WTC11 (cell line): ENCODE data around the gene CCDC126. TPM values are rescaled to one million over a fixed set of nuclear protein-coding genes. Genes with fewer than 3 reads are reported as not detected.

ENCODE experiments used
- ATAC-seq: fragments of 200-7000 bp; cut with Tn5 transposase; 2 replicates; pipeline ENCODE4 v1.10.0; 2021; ENCODE audit warnings: mild to moderate bottlenecking, moderate library complexity
- CTCF ChIA-PET: fragments of 300-600 bp; sonication (Branson Sonifier 250); formaldehyde crosslinking; loops from one replicate; lab custom pipeline; 2021; ENCODE audit warnings: antibody characterized with exemption; lab: Charles Lee
- POLR2A ChIA-PET: fragments of 350-600 bp; sonication (Branson Sonifier 250); formaldehyde crosslinking; loops from one replicate; lab custom pipeline; 2021; ENCODE audit warnings: antibody characterized with exemption; lab: Charles Lee
- DNase-seq: peaks from one replicate; pipeline ENCODE4 v3.0.0; 2021; ENCODE audit warnings: low spot score
- H3K27ac Mint-ChIP-seq: 2 replicates; pipeline ENCODE4 v1.8.0; 2021; ENCODE audit warnings: mixed read lengths
- H3K27me3 Mint-ChIP-seq: 2 replicates; pipeline ENCODE4 v1.8.0; 2021; ENCODE audit warnings: low read depth, mild to moderate bottlenecking, moderate library complexity, mixed read lengths
- H3K36me3 Mint-ChIP-seq: 2 replicates; pipeline ENCODE4 v1.8.0; 2021; ENCODE audit warnings: mixed read lengths
- H3K4me1 Mint-ChIP-seq: 2 replicates; pipeline ENCODE4 v1.8.0; 2022; ENCODE audit warnings: mixed read lengths
- H3K4me3 Mint-ChIP-seq: 2 replicates; pipeline ENCODE4 v1.8.0; 2021; ENCODE audit warnings: mild to moderate bottlenecking, moderate library complexity, mixed read lengths
- H3K9me3 Mint-ChIP-seq: 2 replicates; pipeline ENCODE4 v1.8.0; 2021; ENCODE audit warnings: mixed read lengths
- AR ChIP-seq: fragments of 250-450 bp; sonication (Bioruptor Pico); IDR thresholded peaks from 2 replicates; pipeline ENCODE4 v1.9.0; 2021; ENCODE audit warnings: mild to moderate bottlenecking
- ATF1 ChIP-seq: sonication (generic); formaldehyde crosslinking; IDR thresholded peaks from 2 replicates; pipeline ENCODE4 v1.8.1; 2023; ENCODE audit warnings: mild to moderate bottlenecking, moderate library complexity, missing genetic modification reagents
- ATF6 ChIP-seq: sonication (generic); formaldehyde crosslinking; IDR thresholded peaks from 2 replicates; pipeline ENCODE4 v1.8.1; 2023; ENCODE audit warnings: mild to moderate bottlenecking, missing genetic modification reagents
- E2F5 ChIP-seq: sonication (generic); formaldehyde crosslinking; IDR thresholded peaks from 2 replicates; pipeline ENCODE4 v1.8.1; 2022; ENCODE audit warnings: mild to moderate bottlenecking, moderate library complexity, missing genetic modification reagents
- EMX1 ChIP-seq: fragments of 250-450 bp; sonication (Bioruptor Pico); IDR thresholded peaks from 2 replicates; pipeline ENCODE4 v1.8.0; 2021; ENCODE audit warnings: mild to moderate bottlenecking
- FOXP4 ChIP-seq: sonication (generic); formaldehyde crosslinking; IDR thresholded peaks from 2 replicates; pipeline ENCODE4 v1.8.0; 2022; ENCODE audit warnings: mild to moderate bottlenecking, missing genetic modification reagents
- GABPB1 ChIP-seq: sonication (generic); formaldehyde crosslinking; IDR thresholded peaks from 2 replicates; pipeline ENCODE4 v1.8.1; 2023; ENCODE audit warnings: mild to moderate bottlenecking, missing genetic modification reagents
- GRHL2 ChIP-seq: fragments of 250-450 bp; sonication (Bioruptor Pico); IDR thresholded peaks from 2 replicates; pipeline ENCODE4 v1.8.0; 2022; ENCODE audit warnings: mild to moderate bottlenecking, moderate library complexity; ENCODE audit not compliant: insufficient replicate concordance, severe bottlenecking
- IRF2 ChIP-seq: sonication (generic); formaldehyde crosslinking; IDR thresholded peaks from 2 replicates; pipeline ENCODE4 v1.8.0; 2022; ENCODE audit warnings: low read depth, missing genetic modification reagents, borderline replicate concordance
- JAZF1 ChIP-seq: fragments of 250-450 bp; sonication (Bioruptor Pico); IDR thresholded peaks from 2 replicates; pipeline ENCODE4 v1.9.0; 2021; ENCODE audit warnings: moderate library complexity, mild to moderate bottlenecking, inconsistent platforms
- KAT7 ChIP-seq: sonication (generic); formaldehyde crosslinking; IDR thresholded peaks from 2 replicates; pipeline ENCODE4 v1.8.1; 2023; ENCODE audit warnings: missing genetic modification reagents, mild to moderate bottlenecking, borderline replicate concordance
- MAX ChIP-seq: sonication (generic); formaldehyde crosslinking; IDR thresholded peaks from 2 replicates; pipeline ENCODE4 v1.8.0; 2022; ENCODE audit warnings: mild to moderate bottlenecking, missing genetic modification reagents
- MLX ChIP-seq: sonication (generic); formaldehyde crosslinking; IDR thresholded peaks from 2 replicates; pipeline ENCODE4 v1.8.1; 2023; ENCODE audit warnings: mild to moderate bottlenecking, missing genetic modification reagents, moderate library complexity
- NFYB ChIP-seq: sonication (generic); formaldehyde crosslinking; conservative IDR thresholded peaks from 2 replicates; pipeline ENCODE4 v1.8.0; 2022; ENCODE audit warnings: low read depth, missing genetic modification reagents
- NR2C2 ChIP-seq: sonication (generic); formaldehyde crosslinking; IDR thresholded peaks from 2 replicates; pipeline ENCODE4 v1.8.0; 2022; ENCODE audit warnings: mild to moderate bottlenecking, missing genetic modification reagents
- RELA ChIP-seq: sonication (generic); formaldehyde crosslinking; IDR thresholded peaks from 2 replicates; pipeline ENCODE4 v1.8.1; 2022; ENCODE audit warnings: missing genetic modification reagents, mild to moderate bottlenecking, borderline replicate concordance
- RORB ChIP-seq: fragments of 250-450 bp; sonication (Bioruptor Pico); IDR thresholded peaks from 2 replicates; pipeline ENCODE4 v1.9.0; 2021; ENCODE audit warnings: mild to moderate bottlenecking
- SOX15 ChIP-seq: fragments of 250-450 bp; sonication (Bioruptor Pico); IDR thresholded peaks from 2 replicates; pipeline ENCODE4 v1.9.0; 2021; ENCODE audit warnings: mild to moderate bottlenecking
- TCF7 ChIP-seq: sonication (generic); formaldehyde crosslinking; IDR thresholded peaks from 2 replicates; pipeline ENCODE4 v1.8.0; 2022; ENCODE audit warnings: mild to moderate bottlenecking, low read depth, missing genetic modification reagents, moderate library complexity
- ZBTB21 ChIP-seq: sonication (generic); formaldehyde crosslinking; IDR thresholded peaks from 2 replicates; pipeline ENCODE4 v1.8.1; 2023; ENCODE audit warnings: mild to moderate bottlenecking, missing genetic modification reagents, borderline replicate concordance
- ZMAT4 ChIP-seq: fragments of 250-450 bp; sonication (Bioruptor Pico); IDR thresholded peaks from 2 replicates; pipeline ENCODE4 v1.9.0; 2021; ENCODE audit warnings: mild to moderate bottlenecking
- ZNF121 ChIP-seq: sonication (generic); formaldehyde crosslinking; IDR thresholded peaks from 2 replicates; pipeline ENCODE4 v1.8.0; 2023; ENCODE audit warnings: missing genetic modification reagents
- ZNF232 ChIP-seq: sonication (generic); formaldehyde crosslinking; IDR thresholded peaks from 2 replicates; pipeline ENCODE4 v1.8.0; 2022; ENCODE audit warnings: mild to moderate bottlenecking, missing genetic modification reagents
- ZNF416 ChIP-seq: fragments of 250-450 bp; sonication (Bioruptor Pico); IDR thresholded peaks from 2 replicates; pipeline ENCODE4 v1.9.0; 2021; ENCODE audit warnings: mild to moderate bottlenecking, inconsistent platforms
- ZNF423 ChIP-seq: fragments of 250-450 bp; sonication (Bioruptor Pico); IDR thresholded peaks from 2 replicates; pipeline ENCODE4 v2.1.2; 2022; ENCODE audit warnings: mild to moderate bottlenecking, moderate library complexity
- total RNA-seq: library from RNA; stranded (reverse); gene quantifications from 3 replicates; pipeline ENCODE4 v1.2.3, GENCODE V29; 2021

The CCDC126 gene
- total RNA-seq, 1 experiment from 2014 or later = 5.1 TPM

GRCh38 chr7:23603632-23604295 is 6.6 kb downstream of the CCDC126 start:
- ATAC-seq = no peak
- Mint-ChIP-seq H3K27ac (no peak overlapping the region), H3K4me3 (no peak overlapping the region), H3K36me3 (peaks cover 7% of the 10 kb centered on the region), H3K27me3 (no peaks in the 10 kb centered on the region; the same call in 1 of the 2 replicates), H3K9me3 (peaks cover 10% of the 10 kb centered on the region; the same call in 1 of the 2 replicates), H3K4me1 (peaks cover 13% of the 10 kb centered on the region)
- no peak for TF ChIP-seq IRF2 (CRISPR knock-in tag)
- no peak for TF ChIP-seq KAT7 (CRISPR knock-in tag)
- no peak for TF ChIP-seq ATF6 (CRISPR knock-in tag)
- TF ChIP-seq FOXP4 (CRISPR knock-in tag) = no peak
- no peak for TF ChIP-seq NR2C2 (CRISPR knock-in tag)
- no peak for TF ChIP-seq ZNF232 (CRISPR knock-in tag)
- no peak for TF ChIP-seq ZBTB21 (CRISPR knock-in tag)
- TF ChIP-seq RELA = no peak
- no peak for TF ChIP-seq ZNF121 (CRISPR knock-in tag)
- TF ChIP-seq TCF7 = no peak
- TF ChIP-seq RORB (CRISPR knock-in tag) = no peak
- TF ChIP-seq NFYB = no peak
- TF ChIP-seq ZMAT4 (CRISPR knock-in tag) = no peak
- TF ChIP-seq AR (CRISPR knock-in tag) = no peak
- no peak for TF ChIP-seq JAZF1 (CRISPR knock-in tag)
- TF ChIP-seq GRHL2 (CRISPR knock-in tag) = no peak
- POLR2A ChIA-PET = no interaction called here
- CTCF ChIA-PET = no interaction called here
- no peak for DNase-seq

GRCh38 chr7:23604296-23604640 is 7.1 kb downstream of the CCDC126 start:
- ATAC-seq = no peak
- peaks cover 7% of the 10 kb centered on the region for H3K36me3 Mint-ChIP-seq
- H3K4me1 Mint-ChIP-seq = peaks cover 8% of the 10 kb centered on the region
- H3K27ac Mint-ChIP-seq = no peak overlapping the region
- peaks cover 10% of the 10 kb centered on the region; the same call in 1 of the 2 replicates for H3K9me3 Mint-ChIP-seq
- ChIA-PET POLR2A (no interaction called here), CTCF (no interaction called here)
- no peaks in the 10 kb centered on the region; the same call in 1 of the 2 replicates for H3K27me3 Mint-ChIP-seq
- no peak overlapping the region for H3K4me3 Mint-ChIP-seq
- DNase-seq = no peak
- no peak for TF ChIP-seq MAX (CRISPR knock-in tag)
- no peak for TF ChIP-seq ZNF416 (CRISPR knock-in tag)
- TF ChIP-seq ZNF423 (CRISPR knock-in tag) = no peak
- TF ChIP-seq RELA = no peak
- TF ChIP-seq RORB (CRISPR knock-in tag) = no peak
- no peak for TF ChIP-seq MLX
- TF ChIP-seq EMX1 (CRISPR knock-in tag) = no peak
- TF ChIP-seq GABPB1 = no peak
- TF ChIP-seq E2F5 (CRISPR knock-in tag) = no peak
- no peak for TF ChIP-seq SOX15 (CRISPR knock-in tag)
- TF ChIP-seq ATF6 (CRISPR knock-in tag) = no peak
- TF ChIP-seq ATF1 (CRISPR knock-in tag) = no peak
